Mesothelial cell of epicardium (in vitro differentiated cells): ENCODE measurements around the gene ACY1. TPM values are rescaled to one million over a fixed set of nuclear protein-coding genes. Genes with fewer than 3 reads are reported as not detected.

Source experiments
- DNase-seq, 2 experiments: peaks; one replicate each; pipeline ENCODE4 v3.0.0; 2021; ENCODE audit warnings: low spot score in 2 of 2; ENCODE audit not compliant: unreplicated experiment in 2 of 2
- H3K27ac Mint-ChIP-seq: 2 replicates; pipeline ENCODE4 v1.8.0; 2021; ENCODE audit warnings: mixed read lengths
- H3K27me3 Mint-ChIP-seq: 2 replicates; pipeline ENCODE4 v1.8.0; 2021; ENCODE audit warnings: low read depth, mixed read lengths
- H3K36me3 Mint-ChIP-seq: 2 replicates; pipeline ENCODE4 v1.8.0; 2021; ENCODE audit warnings: mixed read lengths
- H3K4me1 Mint-ChIP-seq: 2 replicates; pipeline ENCODE4 v1.8.0; 2021; ENCODE audit warnings: mixed read lengths
- H3K4me3 Mint-ChIP-seq: 2 replicates; pipeline ENCODE4 v1.8.0; 2021; ENCODE audit warnings: mild to moderate bottlenecking, moderate library complexity, mixed read lengths
- H3K9me3 Mint-ChIP-seq: 2 replicates; pipeline ENCODE4 v1.8.0; 2021; ENCODE audit warnings: mixed read lengths
- CTCF ChIP-seq: fragments of 200-600 bp; sonication (generic); IDR thresholded peaks from one replicate; pipeline ENCODE4 v1.5.0; 2021; ENCODE audit warnings: antibody characterized with exemption; ENCODE audit not compliant: unreplicated experiment
- total RNA-seq: library from RNA; stranded (reverse); gene quantifications from 3 replicates; pipeline ENCODE4 v1.2.1, GENCODE V29; 2021

ACY1 gene
- total RNA-seq, 1 donor from 2014 or later = 47.8 TPM

GRCh38 chr3:51994530-51994929 lies 11.2 kb downstream of the ACY1 start:
- no peak for DNase-seq
- TF ChIP-seq CTCF = no peak
- Mint-ChIP-seq H3K4me3 (peak overlapping the region; percentile 99), H3K27me3 (no peaks in the 10 kb centered on the region), H3K36me3 (peaks cover 18% of the 10 kb centered on the region), H3K9me3 (no peaks in the 10 kb centered on the region), H3K27ac (peak overlapping the region; percentile 100), H3K4me1 (peaks cover 25% of the 10 kb centered on the region)

GRCh38 chr3:51995346-51996163 lies 12.2 kb downstream of the ACY1 start, which contains the start of gene RPL29:
TSS of gene RPL29 (minus strand) at chr3:51995895. CDS start at chr3:51995461, 434 bp downstream.
- no peaks in the 10 kb centered on the region for H3K9me3 Mint-ChIP-seq
- peaks cover 18% of the 10 kb centered on the region for H3K36me3 Mint-ChIP-seq
- H3K27ac Mint-ChIP-seq = peak within 1 kb of the TSS; percentile 100
- H3K4me3 Mint-ChIP-seq = peak within 1 kb of the TSS; percentile 99
- TF ChIP-seq CTCF = no peak
- DNase-seq = peak; percentile 70 to 86
- peaks cover 25% of the 10 kb centered on the region for H3K4me1 Mint-ChIP-seq
- H3K27me3 Mint-ChIP-seq = no peaks in the 10 kb centered on the region

- H3K9me3 Mint-ChIP-seq = no peaks in the 10 kb centered on the region
- H3K27me3 Mint-ChIP-seq = no peaks in the 10 kb centered on the region
- H3K4me1 Mint-ChIP-seq = peaks cover 27% of the 10 kb centered on the region
- no peak for TF ChIP-seq CTCF
- peaks cover 14% of the 10 kb centered on the region for H3K36me3 Mint-ChIP-seq
- DNase-seq = no peak
- no peak overlapping the region for H3K4me3 Mint-ChIP-seq
- H3K27ac Mint-ChIP-seq = no peak overlapping the region
Measured at GRCh38 chr3:51997172-51997571, 13.8 kb downstream of the ACY1 start.

GRCh38 chr3:51997935-51998596 lies 14.7 kb downstream of the ACY1 start:
- H3K36me3 Mint-ChIP-seq = peaks cover 11% of the 10 kb centered on the region
- TF ChIP-seq CTCF = no peak

GRCh38 chr3:51998774-51999173 lies 15.4 kb downstream of the ACY1 start:
- Mint-ChIP-seq H3K9me3 (no peaks in the 10 kb centered on the region), H3K36me3 (peaks cover 8% of the 10 kb centered on the region)
- no peak for TF ChIP-seq CTCF

More at GRCh38 chr3:51997935-51998596, 14.7 kb downstream of the ACY1 start:
- Mint-ChIP-seq H3K4me1 (peaks cover 27% of the 10 kb centered on the region), H3K27ac (peak overlapping the region; percentile 63), H3K27me3 (peaks cover 1% of the 10 kb centered on the region), H3K9me3 (no peaks in the 10 kb centered on the region), H3K4me3 (no peak overlapping the region)
- DNase-seq = no peak

More at GRCh38 chr3:51998774-51999173, 15.4 kb downstream of the ACY1 start:
- no peak for DNase-seq
- Mint-ChIP-seq H3K27ac (no peak overlapping the region), H3K4me3 (no peak overlapping the region), H3K4me1 (peaks cover 27% of the 10 kb centered on the region), H3K27me3 (peaks cover 1% of the 10 kb centered on the region)
